Spleen (tissue), 11 donors: ENCODE measurements around the gene SMG6. TPM values are rescaled to one million over a fixed set of nuclear protein-coding genes. Genes with fewer than 3 reads are reported as not detected.
"Not testable (repeated sequence)": the region's sequence is repeated elsewhere in the genome, so short reads cannot be mapped to it uniquely, and the experiment has no call there.

Source experiments
- DNase-seq: peaks from one replicate; pipeline ENCODE4 v3.0.0-alpha.2; 2020
- H3K27ac ChIP-seq, 8 donors: fragments of 200-600 bp; sonication (generic) in 7 of 8; 1 replicate in 4 of 8; 2 replicates in 4 of 8; pipeline versions ENCODE4 v1.5.0 to v1.8.0; 2016 to 2021; ENCODE audit warnings: inconsistent platforms in 4 of 8, mild to moderate bottlenecking in 4 of 8, moderate library complexity in 1 of 8
- H3K27me3 ChIP-seq, 7 donors: fragments of 200-600 bp; sonication (generic) in 6 of 7; replicated peaks in 1 of 7; 1 replicate in 4 of 7; 2 replicates in 3 of 7; pipeline versions ENCODE4 v1.5.0 to v1.8.0; 2016 to 2021; ENCODE audit warnings: inconsistent platforms in 3 of 7, mild to moderate bottlenecking in 1 of 7
- H3K36me3 ChIP-seq, 6 donors: fragments of 200-600 bp; sonication (generic) in 5 of 6; 1 replicate in 4 of 6; 2 replicates in 2 of 6; pipeline versions ENCODE4 v1.5.0 to v1.8.0; 2016 to 2021; ENCODE audit warnings: inconsistent platforms in 2 of 6
- H3K4me1 ChIP-seq, 6 donors: fragments of 200-600 bp; sonication (generic) in 5 of 6; 1 replicate in 3 of 6; 2 replicates in 3 of 6; pipeline versions ENCODE4 v1.5.0 to v1.8.0; 2016 to 2021; ENCODE audit warnings: inconsistent platforms in 3 of 6
- H3K4me3 ChIP-seq, 8 donors: fragments of 200-600 bp; sonication (generic) in 7 of 8; 1 replicate in 4 of 8; 2 replicates in 4 of 8; pipeline versions ENCODE4 v1.5.0 to v1.8.0; 2016 to 2021; ENCODE audit warnings: inconsistent platforms in 4 of 8, mild to moderate bottlenecking in 4 of 8, moderate library complexity in 2 of 8
- H3K9me3 ChIP-seq, 8 donors: fragments of 200-600 bp; sonication (generic) in 7 of 8; 1 replicate in 4 of 8; 2 replicates in 4 of 8; pipeline versions ENCODE4 v1.5.0 to v1.8.0; 2016 to 2021; ENCODE audit warnings: inconsistent platforms in 4 of 8
- CTCF ChIP-seq, 11 experiments: fragments of 200-600 bp in 7 of 11; fragments of 450-650 bp in 4 of 11; sonication (generic) in 4 of 11; IDR thresholded peaks in 8 of 11; conservative IDR thresholded peaks in 3 of 11; 1 replicate in 7 of 11; 2 replicates in 4 of 11; pipeline versions ENCODE4 v1.4.0 to v1.8.0; 2016 to 2021; ENCODE audit warnings: antibody characterized with exemption in 11 of 11, inconsistent platforms in 4 of 11, mild to moderate bottlenecking in 1 of 11
- POLR2A ChIP-seq, 3 donors: fragments of 450-650 bp; IDR thresholded peaks; one replicate each; pipeline ENCODE4 v1.5.1; 2017; ENCODE audit warnings: antibody characterized with exemption in 3 of 3, mild to moderate bottlenecking in 1 of 3
- POLR2AphosphoS5 ChIP-seq, 3 donors: sonication (generic); formaldehyde crosslinking; IDR thresholded peaks; one replicate each; pipeline ENCODE4 v1.5.1; 2017; ENCODE audit warnings: antibody characterized with exemption in 3 of 3
- WGBS, 5 donors: extraction: QIAGEN DNeasy Blood & Tissue Kit in 3 of 5; methylation state at CpG; one replicate each; pipeline versions ENCODE4 v1.1.5 to v1.1.7; 2013 to 2018; 5-methylcytosine and 5-hydroxymethylcytosine counted together
- intact Hi-C: fragments of 100-400 bp; cut with DNase I; formaldehyde crosslinking; loops from one replicate; pipeline ENCODE4 v1.15.0; 2023; ENCODE audit warnings: low total_unique reads
- polyA plus RNA-seq, 3 donors: library from polyadenylated mRNA; stranded (reverse); fragments of 200-250 nt; gene quantifications; one replicate each; pipeline ENCODE4 v1.2.1, GENCODE V29; 2013
- total RNA-seq, 7 donors: library from RNA; depleted of rRNA in 3 of 7; stranded (reverse); fragments of >200 nt in 3 of 7; fragmentation: NEBNext Ultra II Directional in 4 of 7; extraction: Animal tissue kit (Norgen Biotek cat#: 25700) in 4 of 7; gene quantifications; one replicate each; pipeline versions ENCODE4 v1.1.0 to v1.2.1, GENCODE V29; 2016 to 2021
- donor health status: healthy with polysubstance abuse.
- donor health status: DM: no; HTN: no; CAD: no; lungs with moderate emphysema.
- donor health status: DM: no; HTN: no; CAD: no.
- donor health status: Bipolar disorder and iron deficiency.
- donor health status: healthy.
- donor health status: DM: no; HTN: no; CAD: no.
- donor health status: DM: yes; HTN: yes; CAD: no.

SMG6 gene
- total and polyA plus RNA-seq, 10 donors: 9.7 to 44.2 (median 28.0) TPM

GRCh38 chr17:2202302-2202995, 101.1 kb downstream of the SMG6 start:
- WGBS, 5 donors: 58 to 83% (median 71%) methylated on average over 5 of the region's 5 CpGs
- TF ChIP-seq POLR2A (IDR thresholded peaks at IDR 0.05): no peak
- TF ChIP-seq POLR2AphosphoS5 (IDR thresholded peaks at IDR 0.05): no peak
- no peak for TF ChIP-seq CTCF (IDR thresholded peaks at IDR 0.05 in 8 of 11, conservative IDR thresholded peaks at IDR 0.05 in 3 of 11)
- intact Hi-C loops: no loop called here
- Histone ChIP-seq H3K27me3 (no peaks in the 10 kb centered on the region), H3K4me1 (peaks cover 0 to 30% (median 13%) of the 10 kb centered on the region in 6 donors), H3K36me3 (peaks cover 0 to 33% (median 0%) of the 10 kb centered on the region in 6 donors), H3K4me3 (no peak overlapping the region), H3K9me3 (no peaks in the 10 kb centered on the region), H3K27ac (peak overlapping the region in 1 of 8 donors; percentile 32)
- no peak for DNase-seq

- H3K27me3 ChIP-seq, H3K27ac ChIP-seq, H3K4me3 ChIP-seq, intact Hi-C loops, H3K9me3 ChIP-seq, DNase-seq: not testable (repeated sequence)
- H3K4me1 ChIP-seq: peaks cover 0 to 59% (median 14%) of the 10 kb centered on the region in 6 donors
- peaks cover 0 to 38% (median 3%) of the 10 kb centered on the region in 6 donors for H3K36me3 ChIP-seq
- WGBS, 5 donors: 96 to 97% (median 97%) methylated on average over 8 of the region's 8 CpGs
Measured at GRCh38 chr17:2199386-2199785, 104.2 kb downstream of the SMG6 start.

DNA sequence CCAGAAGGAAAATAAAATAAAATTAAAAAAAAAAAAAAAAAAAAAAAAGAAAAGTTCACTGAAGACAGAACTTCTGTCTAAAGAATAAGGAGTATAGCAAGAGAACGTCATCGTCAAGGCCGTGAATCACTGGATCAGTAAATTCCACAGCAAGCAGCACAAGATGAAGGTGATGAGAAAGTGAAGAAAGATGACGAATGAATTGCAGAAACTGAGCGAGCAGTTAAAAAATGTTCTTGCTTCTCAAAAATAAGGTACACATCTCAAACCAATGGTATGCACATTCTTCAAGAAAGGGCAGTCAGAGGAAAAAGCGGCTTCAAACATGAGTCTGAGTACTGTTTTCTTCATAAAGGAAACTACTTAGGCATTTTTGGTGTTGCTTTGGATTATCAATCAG, 104.7 kb downstream of the SMG6 start:
- Histone ChIP-seq H3K27ac (no peak overlapping the region), H3K9me3 (no peaks in the 10 kb centered on the region), H3K36me3 (peaks cover 0 to 41% (median 5%) of the 10 kb centered on the region in 6 donors), H3K4me1 (peaks cover 0 to 62% (median 14%) of the 10 kb centered on the region in 6 donors), H3K27me3 (no peaks in the 10 kb centered on the region), H3K4me3 (no peak overlapping the region)
- DNase-seq: no peak
- WGBS, 5 donors: 86 to 93% (median 90%) methylated on average over 6 of the region's 6 CpGs
- no peak for TF ChIP-seq POLR2AphosphoS5 (IDR thresholded peaks at IDR 0.05)
- TF ChIP-seq POLR2A (IDR thresholded peaks at IDR 0.05): no peak
- no peak for TF ChIP-seq CTCF (IDR thresholded peaks at IDR 0.05 in 8 of 11, conservative IDR thresholded peaks at IDR 0.05 in 3 of 11)
- intact Hi-C loops: no loop called here

GRCh38 chr17:2197271-2197670, 106.3 kb downstream of the SMG6 start:
- no peak overlapping the region for H3K4me3 ChIP-seq
- intact Hi-C loops: no loop called here
- no peak for TF ChIP-seq CTCF (IDR thresholded peaks at IDR 0.05 in 8 of 11, conservative IDR thresholded peaks at IDR 0.05 in 3 of 11)
- no peak for TF ChIP-seq POLR2A (IDR thresholded peaks at IDR 0.05)
- TF ChIP-seq POLR2AphosphoS5 (IDR thresholded peaks at IDR 0.05): no peak
- peaks cover 8 to 63% (median 19%) of the 10 kb centered on the region in 6 donors for H3K4me1 ChIP-seq
- 69 to 91% (median 76%) methylated on average over 6 of the region's 6 CpGs for WGBS, 5 donors
- no peaks in the 10 kb centered on the region for H3K27me3 ChIP-seq
- peak overlapping the region in 1 of 8 donors; percentile 13 for H3K27ac ChIP-seq
- DNase-seq: no peak
- H3K36me3 ChIP-seq: peaks cover 0 to 32% (median 5%) of the 10 kb centered on the region in 6 donors
- H3K9me3 ChIP-seq: no peaks in the 10 kb centered on the region
